Adrenal gland (tissue), 5 donors: Measurements from ENCODE around the gene STAG3.

Source experiments
- POLR2A ChIP-seq, 2 donors: fragments of 450-650 bp; IDR thresholded peaks; one replicate each; pipeline ENCODE4 v1.6.1; 2017; ENCODE audit warnings: antibody characterized with exemption in 2 of 2, mild to moderate bottlenecking in 2 of 2, moderate library complexity in 1 of 2
- TF ChIP-seq, protein P1 (sequence below), 6 experiments: fragments of 450-650 bp in 4 of 6; fragments of 200-600 bp in 2 of 6; sonication (generic) in 1 of 6; IDR thresholded peaks; 1 replicate in 5 of 6; 2 replicates in 1 of 6; pipeline versions ENCODE4 v1.5.1 to v1.8.0; 2016 to 2021; ENCODE audit warnings: antibody characterized with exemption in 6 of 6, mild to moderate bottlenecking in 2 of 6, moderate library complexity in 1 of 6
- donor health status: DM: no; HTN: no; CAD: no.

DNA sequence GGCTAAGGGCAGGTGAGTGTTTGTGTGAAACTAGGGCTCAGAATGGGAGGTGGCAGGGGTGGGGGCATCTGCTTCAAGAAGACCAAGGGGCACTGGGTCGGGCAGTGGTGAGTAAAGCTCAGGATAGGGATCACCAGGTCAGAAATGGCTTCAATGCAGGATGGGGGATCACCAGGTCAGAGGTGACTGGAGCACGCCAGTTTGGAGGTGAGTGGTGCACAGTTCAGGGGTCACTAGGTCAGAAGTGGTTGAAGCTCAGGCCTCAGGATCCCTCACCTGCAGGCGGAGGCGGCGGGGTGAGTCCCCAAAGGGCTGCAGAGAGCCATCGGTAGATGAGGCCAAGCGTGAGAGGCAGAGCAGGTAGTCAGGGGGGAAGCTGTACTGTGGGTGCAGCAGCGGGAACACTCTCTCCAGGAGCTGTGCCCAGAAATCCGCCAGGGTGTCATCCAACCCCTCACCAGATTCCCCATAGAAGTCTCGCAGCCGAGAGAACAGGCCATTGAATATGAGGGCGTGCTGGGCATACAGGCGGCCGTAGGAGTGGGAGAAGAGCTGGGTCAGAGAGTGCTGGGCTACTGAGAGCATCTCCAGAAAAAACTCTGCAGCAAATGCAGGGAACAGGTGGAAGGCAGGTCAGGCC is 2.3 kb upstream of the STAG3 start:
- TF ChIP-seq, protein P1, sequence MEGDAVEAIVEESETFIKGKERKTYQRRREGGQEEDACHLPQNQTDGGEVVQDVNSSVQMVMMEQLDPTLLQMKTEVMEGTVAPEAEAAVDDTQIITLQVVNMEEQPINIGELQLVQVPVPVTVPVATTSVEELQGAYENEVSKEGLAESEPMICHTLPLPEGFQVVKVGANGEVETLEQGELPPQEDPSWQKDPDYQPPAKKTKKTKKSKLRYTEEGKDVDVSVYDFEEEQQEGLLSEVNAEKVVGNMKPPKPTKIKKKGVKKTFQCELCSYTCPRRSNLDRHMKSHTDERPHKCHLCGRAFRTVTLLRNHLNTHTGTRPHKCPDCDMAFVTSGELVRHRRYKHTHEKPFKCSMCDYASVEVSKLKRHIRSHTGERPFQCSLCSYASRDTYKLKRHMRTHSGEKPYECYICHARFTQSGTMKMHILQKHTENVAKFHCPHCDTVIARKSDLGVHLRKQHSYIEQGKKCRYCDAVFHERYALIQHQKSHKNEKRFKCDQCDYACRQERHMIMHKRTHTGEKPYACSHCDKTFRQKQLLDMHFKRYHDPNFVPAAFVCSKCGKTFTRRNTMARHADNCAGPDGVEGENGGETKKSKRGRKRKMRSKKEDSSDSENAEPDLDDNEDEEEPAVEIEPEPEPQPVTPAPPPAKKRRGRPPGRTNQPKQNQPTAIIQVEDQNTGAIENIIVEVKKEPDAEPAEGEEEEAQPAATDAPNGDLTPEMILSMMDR (IDR thresholded peaks at IDR 0.05) = no peak
- TF ChIP-seq POLR2A (IDR thresholded peaks at IDR 0.05) = no peak
